A673 (cell line): Measurements from ENCODE around the gene SPECC1L.

Source experiments
- CTCF ChIP-seq: fragments of 300-800, 200-600 bp; sonication (generic); conservative IDR thresholded peaks from 2 replicates; pipeline ENCODE4 v1.5.1; 2017; ENCODE audit warnings: low read depth, mild to moderate bottlenecking, antibody characterized with exemption, low read length, moderate library complexity, mixed read lengths
- EZH2 ChIP-seq: fragments of 200-600 bp; sonication (generic); IDR thresholded peaks from 2 replicates; pipeline ENCODE4 v1.6.1; 2017; ENCODE audit warnings: borderline replicate concordance, low read depth, mild to moderate bottlenecking, mixed read lengths, antibody characterized with exemption, low read length; ENCODE audit not compliant: poor library complexity, severe bottlenecking

GRCh38 chr22:24324137-24324536 lies 53.5 kb downstream of the SPECC1L start:
- TF ChIP-seq CTCF: no peak
- no peak for TF ChIP-seq EZH2
